Measurements from ENCODE around the gene TMCO2. TPM values are rescaled to one million over a fixed set of nuclear protein-coding genes. Genes with fewer than 3 reads are reported as not detected.

The TMCO2 gene
- total RNA-seq, 4 donors from 2014 or later, result not detected

- no peak for ATAC-seq
- TF ChIP-seq CTCF (IDR thresholded peaks at IDR 0.05 in 4 of 5, conservative IDR thresholded peaks at IDR 0.05 in 1 of 5), result no peak
- TF ChIP-seq POLR2A (IDR thresholded peaks at IDR 0.05), result no peak
- no peaks in the 10 kb centered on the region for H3K27me3 ChIP-seq
- no peaks in the 10 kb centered on the region for H3K9me3 ChIP-seq
- in situ Hi-C loops (cut with MboI; ENCODE audit: low sequenced_read_pairs in 4 of 4), result no loop called here
- H3K4me3 ChIP-seq, result no peak overlapping the region
- no peak for DNase-seq
- no peaks in the 10 kb centered on the region for H3K4me1 ChIP-seq
- H3K36me3 ChIP-seq, result peaks cover 0 to 47% of the 10 kb centered on the region in 2 donors
- intact Hi-C loops (cut with DNase I; ENCODE audit: low total_unique reads), result no loop called here
- H3K27ac ChIP-seq, result no peak overlapping the region
Measured at GRCh38 chr1:40232444-40232843, 15.3 kb upstream of the TMCO2 start.

- no peak overlapping the region for H3K27ac ChIP-seq
- TF ChIP-seq POLR2A (IDR thresholded peaks at IDR 0.05) (no peak), CTCF (IDR thresholded peaks at IDR 0.05 in 4 of 5, conservative IDR thresholded peaks at IDR 0.05 in 1 of 5) (no peak)
- intact Hi-C loops (cut with DNase I; ENCODE audit: low total_unique reads), result no loop called here
- no peaks in the 10 kb centered on the region for H3K4me1 ChIP-seq
- ATAC-seq (no peak), DNase-seq (no peak)
- H3K36me3 ChIP-seq, result peaks cover 0 to 34% of the 10 kb centered on the region in 2 donors
- in situ Hi-C loops (cut with MboI; ENCODE audit: low sequenced_read_pairs in 4 of 4), result no loop called here
- no peaks in the 10 kb centered on the region for H3K9me3 ChIP-seq
- H3K4me3 ChIP-seq, result no peak overlapping the region
- no peaks in the 10 kb centered on the region for H3K27me3 ChIP-seq
Measured at GRCh38 chr1:40239626-40240025, 8.1 kb upstream of the TMCO2 start.

- Histone ChIP-seq H3K27ac (no peak overlapping the region), H3K27me3 (no peaks in the 10 kb centered on the region), H3K4me3 (no peak overlapping the region), H3K4me1 (no peaks in the 10 kb centered on the region), H3K9me3 (no peaks in the 10 kb centered on the region), H3K36me3 (peaks cover 0 to 34% of the 10 kb centered on the region in 2 donors)
- no peak for TF ChIP-seq CTCF (IDR thresholded peaks at IDR 0.05 in 4 of 5, conservative IDR thresholded peaks at IDR 0.05 in 1 of 5)
- no peak for TF ChIP-seq POLR2A (IDR thresholded peaks at IDR 0.05)
- ATAC-seq, result no peak
- no peak for DNase-seq
- intact Hi-C loops (cut with DNase I; ENCODE audit: low total_unique reads) (no loop called here), in situ Hi-C loops (cut with MboI; ENCODE audit: low sequenced_read_pairs in 4 of 4) (no loop called here)
Measured at GRCh38 chr1:40240390-40240789, 7.3 kb upstream of the TMCO2 start.

GRCh38 chr1:40241362-40241761 is 6.4 kb upstream of the TMCO2 start:
- in situ Hi-C loops (cut with MboI; ENCODE audit: low sequenced_read_pairs in 4 of 4) (no loop called here), intact Hi-C loops (cut with DNase I; ENCODE audit: low total_unique reads) (no loop called here)
- H3K27me3 ChIP-seq, result no peaks in the 10 kb centered on the region
- no peak for ATAC-seq
- no peak overlapping the region for H3K4me3 ChIP-seq
- no peak for DNase-seq
- H3K9me3 ChIP-seq, result no peaks in the 10 kb centered on the region
- H3K36me3 ChIP-seq, result peaks cover 0 to 28% of the 10 kb centered on the region in 2 donors
- TF ChIP-seq CTCF (IDR thresholded peaks at IDR 0.05 in 4 of 5, conservative IDR thresholded peaks at IDR 0.05 in 1 of 5), result no peak
- no peak for TF ChIP-seq POLR2A (IDR thresholded peaks at IDR 0.05)
- no peak overlapping the region for H3K27ac ChIP-seq
- H3K4me1 ChIP-seq, result no peaks in the 10 kb centered on the region

GRCh38 chr1:40243351-40243750 is 4.4 kb upstream of the TMCO2 start:
- ATAC-seq, result no peak
- intact Hi-C loops (cut with DNase I; ENCODE audit: low total_unique reads) (no loop called here), in situ Hi-C loops (cut with MboI; ENCODE audit: low sequenced_read_pairs in 4 of 4) (no loop called here)
- H3K4me1 ChIP-seq, result no peaks in the 10 kb centered on the region
- H3K36me3 ChIP-seq, result peaks cover 0 to 9% of the 10 kb centered on the region in 2 donors
- H3K27me3 ChIP-seq, result no peaks in the 10 kb centered on the region
- H3K9me3 ChIP-seq, result no peaks in the 10 kb centered on the region
- H3K4me3 ChIP-seq, result no peak overlapping the region
- TF ChIP-seq CTCF (IDR thresholded peaks at IDR 0.05 in 4 of 5, conservative IDR thresholded peaks at IDR 0.05 in 1 of 5) (no peak), POLR2A (IDR thresholded peaks at IDR 0.05) (no peak)
- no peak for DNase-seq
- H3K27ac ChIP-seq, result no peak overlapping the region
